ENCODE measurements around the gene LYPD6B. TPM values are rescaled to one million over a fixed set of nuclear protein-coding genes. Genes with fewer than 3 reads are reported as not detected.

The LYPD6B gene
- total RNA-seq, 1 donor from 2014 or later = 1.2 TPM

GRCh38 chr2:149015501-149015900 lies 23.0 kb upstream of the LYPD6B start:
- H3K4me3 Mint-ChIP-seq (ENCODE audit: unreplicated experiment) = no peak overlapping the region

GRCh38 chr2:149015926-149016563 lies 22.5 kb upstream of the LYPD6B start:
- H3K27ac Mint-ChIP-seq (ENCODE audit: unreplicated experiment) = no peak overlapping the region
- H3K4me1 Mint-ChIP-seq (ENCODE audit: low read depth) = peaks cover 5% of the 10 kb centered on the region
- H3K4me3 Mint-ChIP-seq (ENCODE audit: unreplicated experiment) = no peak overlapping the region
- H3K9me3 Mint-ChIP-seq (ENCODE audit: low read depth) = no peaks in the 10 kb centered on the region
- no peaks in the 10 kb centered on the region for H3K36me3 Mint-ChIP-seq (ENCODE audit: low read depth)
- DNase-seq (ENCODE audit: low spot score) = no peak
- no peak for TF ChIP-seq CTCF (IDR thresholded peaks at IDR 0.05)
- no peaks in the 10 kb centered on the region for H3K27me3 Mint-ChIP-seq (ENCODE audit: low read depth)

More at GRCh38 chr2:149015501-149015900, 23.0 kb upstream of the LYPD6B start:
- no peaks in the 10 kb centered on the region for H3K27me3 Mint-ChIP-seq (ENCODE audit: low read depth)
- peaks cover 5% of the 10 kb centered on the region for H3K4me1 Mint-ChIP-seq (ENCODE audit: low read depth)
- no peak for DNase-seq (ENCODE audit: low spot score)
- H3K27ac Mint-ChIP-seq (ENCODE audit: unreplicated experiment) = no peak overlapping the region
- no peaks in the 10 kb centered on the region for H3K36me3 Mint-ChIP-seq (ENCODE audit: low read depth)
- H3K9me3 Mint-ChIP-seq (ENCODE audit: low read depth) = no peaks in the 10 kb centered on the region
- TF ChIP-seq CTCF (IDR thresholded peaks at IDR 0.05) = no peak

- H3K4me1 Mint-ChIP-seq (ENCODE audit: low read depth) = peaks cover 9% of the 10 kb centered on the region
- TF ChIP-seq CTCF (IDR thresholded peaks at IDR 0.05) = peak; percentile 93
- no peaks in the 10 kb centered on the region for H3K36me3 Mint-ChIP-seq (ENCODE audit: low read depth)
- H3K9me3 Mint-ChIP-seq (ENCODE audit: low read depth) = no peaks in the 10 kb centered on the region
- DNase-seq (ENCODE audit: low spot score) = no peak
- H3K27ac Mint-ChIP-seq (ENCODE audit: unreplicated experiment) = no peak overlapping the region
- no peaks in the 10 kb centered on the region for H3K27me3 Mint-ChIP-seq (ENCODE audit: low read depth)
- no peak overlapping the region for H3K4me3 Mint-ChIP-seq (ENCODE audit: unreplicated experiment)
Measured at GRCh38 chr2:149017116-149017985, 21.1 kb upstream of the LYPD6B start.

- Mint-ChIP-seq H3K4me1 (ENCODE audit: low read depth) (peaks cover 9% of the 10 kb centered on the region), H3K36me3 (ENCODE audit: low read depth) (no peaks in the 10 kb centered on the region), H3K4me3 (ENCODE audit: unreplicated experiment) (no peak overlapping the region), H3K27ac (ENCODE audit: unreplicated experiment) (no peak overlapping the region), H3K27me3 (ENCODE audit: low read depth) (no peaks in the 10 kb centered on the region), H3K9me3 (ENCODE audit: low read depth) (no peaks in the 10 kb centered on the region)
- DNase-seq (ENCODE audit: low spot score) = no peak
- TF ChIP-seq CTCF (IDR thresholded peaks at IDR 0.05) = no peak
Measured at GRCh38 chr2:149018981-149019380, 19.5 kb upstream of the LYPD6B start.

- Mint-ChIP-seq H3K9me3 (ENCODE audit: low read depth) (no peaks in the 10 kb centered on the region), H3K27ac (ENCODE audit: unreplicated experiment) (no peak overlapping the region), H3K4me3 (ENCODE audit: unreplicated experiment) (no peak overlapping the region), H3K36me3 (ENCODE audit: low read depth) (no peaks in the 10 kb centered on the region), H3K4me1 (ENCODE audit: low read depth) (peaks cover 14% of the 10 kb centered on the region), H3K27me3 (ENCODE audit: low read depth) (no peaks in the 10 kb centered on the region)
- no peak for DNase-seq (ENCODE audit: low spot score)
- no peak for TF ChIP-seq CTCF (IDR thresholded peaks at IDR 0.05)
Measured at GRCh38 chr2:149019768-149020167, 18.7 kb upstream of the LYPD6B start.
